ENCODE data around the gene TMEM51. TPM values are rescaled to one million over a fixed set of nuclear protein-coding genes. Genes with fewer than 3 reads are reported as not detected.

TMEM51 gene
- total and polyA plus RNA-seq, 7 experiments from 2014 or later, result 0.16 to 0.79 (median 0.56) TPM; not detected in 3

GRCh38 chr1:15197591-15198447 is 44.3 kb downstream of the TMEM51 start:
- Mint-ChIP-seq H3K9me3 (no peaks in the 10 kb centered on the region), H3K27me3 (peaks cover 0 to 10% (median 3%) of the 10 kb centered on the region in 5 donors), H3K4me1 (no peaks in the 10 kb centered on the region), H3K4me3 (no peak overlapping the region), H3K27ac (no peak overlapping the region), H3K36me3 (no peaks in the 10 kb centered on the region)
- no peaks in the 10 kb centered on the region for H3K4me1 ChIP-seq (ENCODE audit: control insufficient read depth in 2 of 2, insufficient read depth in 2 of 2, low read length in 2 of 2)
- no peaks in the 10 kb centered on the region for H3K9me3 ChIP-seq (ENCODE audit: control insufficient read depth in 2 of 3, low read length in 3 of 3)
- H3K4me3 ChIP-seq (ENCODE audit: low read length), result no peak overlapping the region
- H3K36me3 ChIP-seq (ENCODE audit: control insufficient read depth in 2 of 3, insufficient read depth in 3 of 3, low read length in 3 of 3), result no peaks in the 10 kb centered on the region
- intact Hi-C loops (cut with micrococcal nuclease), result no loop called here
- no peaks in the 10 kb centered on the region for H3K27me3 ChIP-seq (ENCODE audit: control insufficient read depth in 2 of 2, insufficient read depth in 2 of 2, low read length in 2 of 2)
- ATAC-seq, result no peak
- DNase-seq, result no peak
- POLR2A ChIA-PET, result no interaction called here
- no peak overlapping the region for H3K27ac ChIP-seq (ENCODE audit: low read depth, low read length)
- CTCF ChIA-PET, result no interaction called here

DNA sequence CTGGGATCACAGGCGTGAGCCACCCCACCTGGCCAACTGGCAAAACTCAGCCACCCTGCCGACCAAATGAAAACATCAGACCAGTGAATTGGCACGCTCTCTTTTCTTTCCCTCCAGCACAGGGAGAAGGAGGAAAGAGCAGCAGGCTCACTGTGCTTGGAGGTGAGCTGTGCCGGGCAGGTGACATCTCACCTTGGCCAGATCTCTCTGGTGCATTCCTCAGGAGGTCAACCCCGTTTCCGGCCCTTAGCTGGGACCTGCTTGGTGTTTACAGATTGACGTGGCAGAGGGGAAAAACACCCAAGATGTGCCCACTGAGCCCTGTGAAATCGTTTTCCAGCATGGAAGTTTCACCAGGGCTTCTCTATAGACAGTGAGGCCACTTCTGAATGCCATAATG is 45.1 kb downstream of the TMEM51 start:
- Mint-ChIP-seq H3K27me3 (peaks cover 0 to 10% (median 3%) of the 10 kb centered on the region in 5 donors), H3K4me3 (no peak overlapping the region), H3K4me1 (no peaks in the 10 kb centered on the region), H3K36me3 (no peaks in the 10 kb centered on the region), H3K27ac (no peak overlapping the region), H3K9me3 (no peaks in the 10 kb centered on the region)
- ChIA-PET CTCF (interaction anchor here (0.7 kb wide), 1 partner anchor 169 kb away, joined by 3 read pairs; no protein-coding TSS in a partner anchor), POLR2A (no interaction called here)
- Histone ChIP-seq H3K4me1 (ENCODE audit: control insufficient read depth in 2 of 2, insufficient read depth in 2 of 2, low read length in 2 of 2) (no peaks in the 10 kb centered on the region), H3K36me3 (ENCODE audit: control insufficient read depth in 2 of 3, insufficient read depth in 3 of 3, low read length in 3 of 3) (no peaks in the 10 kb centered on the region), H3K27me3 (ENCODE audit: control insufficient read depth in 2 of 2, insufficient read depth in 2 of 2, low read length in 2 of 2) (no peaks in the 10 kb centered on the region), H3K9me3 (ENCODE audit: control insufficient read depth in 2 of 3, low read length in 3 of 3) (no peaks in the 10 kb centered on the region), H3K4me3 (ENCODE audit: low read length) (no peak overlapping the region), H3K27ac (ENCODE audit: low read depth, low read length) (no peak overlapping the region)
- ATAC-seq (no peak), DNase-seq (no peak)
- intact Hi-C loops (cut with micrococcal nuclease), result no loop called here

DNA sequence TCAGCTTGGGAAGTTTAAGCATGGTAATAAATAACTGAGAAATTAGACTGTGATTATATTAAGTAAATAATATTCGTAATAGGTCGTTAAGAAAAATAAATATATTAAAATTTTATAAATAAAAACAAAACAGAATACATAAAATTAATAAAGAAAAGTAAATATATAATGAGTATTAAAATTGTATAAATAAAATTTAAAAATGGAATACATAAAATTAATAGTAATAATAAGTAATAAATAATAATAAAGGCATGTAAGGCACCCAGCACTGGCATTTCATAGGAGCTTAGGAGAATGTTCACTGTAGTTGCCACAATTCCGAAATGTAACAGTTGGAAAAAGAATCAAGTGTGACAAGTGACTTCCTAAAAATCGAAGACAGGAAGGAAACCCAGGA is 47.7 kb downstream of the TMEM51 start:
- Mint-ChIP-seq H3K36me3 (no peaks in the 10 kb centered on the region), H3K27me3 (peaks cover 0 to 10% (median 5%) of the 10 kb centered on the region in 5 donors), H3K4me1 (no peaks in the 10 kb centered on the region), H3K4me3 (no peak overlapping the region), H3K9me3 (no peaks in the 10 kb centered on the region), H3K27ac (no peak overlapping the region)
- H3K27me3 ChIP-seq (ENCODE audit: control insufficient read depth in 2 of 2, insufficient read depth in 2 of 2, low read length in 2 of 2), result no peaks in the 10 kb centered on the region
- no peak overlapping the region for H3K27ac ChIP-seq (ENCODE audit: low read depth, low read length)
- H3K4me1 ChIP-seq (ENCODE audit: control insufficient read depth in 2 of 2, insufficient read depth in 2 of 2, low read length in 2 of 2), result no peaks in the 10 kb centered on the region
- H3K9me3 ChIP-seq (ENCODE audit: control insufficient read depth in 2 of 3, low read length in 3 of 3), result no peaks in the 10 kb centered on the region
- H3K36me3 ChIP-seq (ENCODE audit: control insufficient read depth in 2 of 3, insufficient read depth in 3 of 3, low read length in 3 of 3), result no peaks in the 10 kb centered on the region
- no peak for DNase-seq
- intact Hi-C loops (cut with micrococcal nuclease), result no loop called here
- ATAC-seq, result no peak
- CTCF ChIA-PET, result no interaction called here
- no peak overlapping the region for H3K4me3 ChIP-seq (ENCODE audit: low read length)
- POLR2A ChIA-PET, result no interaction called here

GRCh38 chr1:15201849-15202551 is 48.5 kb downstream of the TMEM51 start:
- H3K27ac ChIP-seq (ENCODE audit: low read depth, low read length), result no peak overlapping the region
- H3K4me1 ChIP-seq (ENCODE audit: control insufficient read depth in 2 of 2, insufficient read depth in 2 of 2, low read length in 2 of 2), result no peaks in the 10 kb centered on the region
- intact Hi-C loops (cut with micrococcal nuclease), result no loop called here
- no peak overlapping the region for H3K4me3 ChIP-seq (ENCODE audit: low read length)
- Mint-ChIP-seq H3K36me3 (no peaks in the 10 kb centered on the region), H3K9me3 (no peaks in the 10 kb centered on the region), H3K4me3 (no peak overlapping the region), H3K27ac (no peak overlapping the region), H3K4me1 (no peaks in the 10 kb centered on the region), H3K27me3 (peaks cover 0 to 10% (median 8%) of the 10 kb centered on the region in 5 donors)
- CTCF ChIA-PET, result no interaction called here
- ATAC-seq (no peak), DNase-seq (no peak)
- H3K9me3 ChIP-seq (ENCODE audit: control insufficient read depth in 2 of 3, low read length in 3 of 3), result no peaks in the 10 kb centered on the region
- no peaks in the 10 kb centered on the region for H3K36me3 ChIP-seq (ENCODE audit: control insufficient read depth in 2 of 3, insufficient read depth in 3 of 3, low read length in 3 of 3)
- POLR2A ChIA-PET, result no interaction called here
- H3K27me3 ChIP-seq (ENCODE audit: control insufficient read depth in 2 of 2, insufficient read depth in 2 of 2, low read length in 2 of 2), result no peaks in the 10 kb centered on the region

DNA sequence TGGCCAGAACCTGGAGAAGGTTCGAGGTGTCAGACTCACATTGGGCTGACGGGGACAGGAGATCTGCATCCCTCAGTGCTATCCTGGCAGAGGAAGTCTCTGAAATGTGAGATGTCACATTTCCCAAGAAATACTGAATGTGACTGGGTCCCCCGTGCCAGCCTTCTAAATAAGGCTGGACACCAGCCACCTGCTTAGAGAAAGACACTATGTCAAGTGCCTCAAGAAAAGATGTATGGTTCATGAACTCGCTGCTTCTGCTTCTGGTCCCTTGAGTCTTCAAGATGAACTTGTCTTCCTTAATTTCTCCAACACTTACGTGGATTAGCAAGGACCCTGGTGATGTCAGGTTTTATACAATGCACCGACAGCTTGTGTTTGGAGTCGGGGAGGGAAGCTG is 51.4 kb downstream of the TMEM51 start:
- H3K4me1 Mint-ChIP-seq, result peaks cover 0 to 2% (median 0%) of the 10 kb centered on the region in 7 donors
- no peak for DNase-seq
- Histone ChIP-seq H3K36me3 (ENCODE audit: control insufficient read depth in 2 of 3, insufficient read depth in 3 of 3, low read length in 3 of 3) (no peaks in the 10 kb centered on the region), H3K9me3 (ENCODE audit: control insufficient read depth in 2 of 3, low read length in 3 of 3) (no peaks in the 10 kb centered on the region), H3K4me1 (ENCODE audit: control insufficient read depth in 2 of 2, insufficient read depth in 2 of 2, low read length in 2 of 2) (no peaks in the 10 kb centered on the region), H3K27ac (ENCODE audit: low read depth, low read length) (no peak overlapping the region), H3K4me3 (ENCODE audit: low read length) (no peak overlapping the region), H3K27me3 (ENCODE audit: control insufficient read depth in 2 of 2, insufficient read depth in 2 of 2, low read length in 2 of 2) (no peaks in the 10 kb centered on the region)
- peaks cover 0 to 15% (median 9%) of the 10 kb centered on the region in 5 donors for H3K27me3 Mint-ChIP-seq
- no peaks in the 10 kb centered on the region for H3K36me3 Mint-ChIP-seq
- intact Hi-C loops (cut with micrococcal nuclease), result no loop called here
- ChIA-PET CTCF (no interaction called here), POLR2A (no interaction called here)
- H3K9me3 Mint-ChIP-seq, result no peaks in the 10 kb centered on the region
- H3K4me3 Mint-ChIP-seq, result no peak overlapping the region
- no peak for ATAC-seq
- H3K27ac Mint-ChIP-seq, result no peak overlapping the region

- no peak overlapping the region for H3K4me3 ChIP-seq (ENCODE audit: low read length)
- Mint-ChIP-seq H3K27me3 (peaks cover 0 to 18% (median 9%) of the 10 kb centered on the region in 5 donors), H3K9me3 (no peaks in the 10 kb centered on the region), H3K4me3 (no peak overlapping the region), H3K27ac (no peak overlapping the region), H3K4me1 (peaks cover 0 to 2% (median 0%) of the 10 kb centered on the region in 7 donors), H3K36me3 (no peaks in the 10 kb centered on the region)
- H3K27ac ChIP-seq (ENCODE audit: low read depth, low read length), result no peak overlapping the region
- no peaks in the 10 kb centered on the region for H3K4me1 ChIP-seq (ENCODE audit: control insufficient read depth in 2 of 2, insufficient read depth in 2 of 2, low read length in 2 of 2)
- H3K36me3 ChIP-seq (ENCODE audit: control insufficient read depth in 2 of 3, insufficient read depth in 3 of 3, low read length in 3 of 3), result no peaks in the 10 kb centered on the region
- no peak for DNase-seq
- no peak for ATAC-seq
- ChIA-PET POLR2A (no interaction called here), CTCF (no interaction called here)
- H3K9me3 ChIP-seq (ENCODE audit: control insufficient read depth in 2 of 3, low read length in 3 of 3), result no peaks in the 10 kb centered on the region
- no peaks in the 10 kb centered on the region for H3K27me3 ChIP-seq (ENCODE audit: control insufficient read depth in 2 of 2, insufficient read depth in 2 of 2, low read length in 2 of 2)
- intact Hi-C loops (cut with micrococcal nuclease), result no loop called here
Measured at GRCh38 chr1:15205586-15206346, 52.2 kb downstream of the TMEM51 start.
